Uterus (tissue), 2 donors: ENCODE measurements around the gene AGBL4.

Experiments
- CTCF ChIP-seq, 4 experiments: fragments of 200-600 bp in 2 of 4; fragments of 450-650 bp in 2 of 4; sonication (generic) in 2 of 4; IDR thresholded peaks; one replicate each; pipeline ENCODE4 v1.5.1; 2016 to 2019; ENCODE audit warnings: antibody characterized with exemption in 4 of 4, mild to moderate bottlenecking in 2 of 4, moderate library complexity in 1 of 4
- POLR2A ChIP-seq, 2 donors: fragments of 450-650 bp; IDR thresholded peaks; one replicate each; pipeline ENCODE4 v1.6.1; 2016; ENCODE audit warnings: antibody characterized with exemption in 2 of 2, mild to moderate bottlenecking in 1 of 2, moderate library complexity in 1 of 2

GRCh38 chr1:48704736-48705135 lies 1319.0 kb downstream of the AGBL4 start:
- no peak for TF ChIP-seq CTCF (IDR thresholded peaks at IDR 0.05)
- no peak for TF ChIP-seq POLR2A (IDR thresholded peaks at IDR 0.05)
